HK-2 (cell line): Measurements from ENCODE around the gene NGDN.
A peak's percentile ranks its signal among the peaks of the same experiment; 100 is the strongest.
"Not testable (repeated sequence)": the region's sequence is repeated elsewhere in the genome, so short reads cannot be mapped to it uniquely, and the experiment has no call there.

Source experiments
- DNase-seq: peaks from one replicate; pipeline ENCODE4 v3.0.0-alpha.2; 2018; ENCODE audit not compliant: unreplicated experiment

The NGDN gene, protein sequence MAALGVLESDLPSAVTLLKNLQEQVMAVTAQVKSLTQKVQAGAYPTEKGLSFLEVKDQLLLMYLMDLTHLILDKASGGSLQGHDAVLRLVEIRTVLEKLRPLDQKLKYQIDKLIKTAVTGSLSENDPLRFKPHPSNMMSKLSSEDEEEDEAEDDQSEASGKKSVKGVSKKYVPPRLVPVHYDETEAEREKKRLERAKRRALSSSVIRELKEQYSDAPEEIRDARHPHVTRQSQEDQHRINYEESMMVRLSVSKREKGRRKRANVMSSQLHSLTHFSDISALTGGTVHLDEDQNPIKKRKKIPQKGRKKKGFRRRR

DNA sequence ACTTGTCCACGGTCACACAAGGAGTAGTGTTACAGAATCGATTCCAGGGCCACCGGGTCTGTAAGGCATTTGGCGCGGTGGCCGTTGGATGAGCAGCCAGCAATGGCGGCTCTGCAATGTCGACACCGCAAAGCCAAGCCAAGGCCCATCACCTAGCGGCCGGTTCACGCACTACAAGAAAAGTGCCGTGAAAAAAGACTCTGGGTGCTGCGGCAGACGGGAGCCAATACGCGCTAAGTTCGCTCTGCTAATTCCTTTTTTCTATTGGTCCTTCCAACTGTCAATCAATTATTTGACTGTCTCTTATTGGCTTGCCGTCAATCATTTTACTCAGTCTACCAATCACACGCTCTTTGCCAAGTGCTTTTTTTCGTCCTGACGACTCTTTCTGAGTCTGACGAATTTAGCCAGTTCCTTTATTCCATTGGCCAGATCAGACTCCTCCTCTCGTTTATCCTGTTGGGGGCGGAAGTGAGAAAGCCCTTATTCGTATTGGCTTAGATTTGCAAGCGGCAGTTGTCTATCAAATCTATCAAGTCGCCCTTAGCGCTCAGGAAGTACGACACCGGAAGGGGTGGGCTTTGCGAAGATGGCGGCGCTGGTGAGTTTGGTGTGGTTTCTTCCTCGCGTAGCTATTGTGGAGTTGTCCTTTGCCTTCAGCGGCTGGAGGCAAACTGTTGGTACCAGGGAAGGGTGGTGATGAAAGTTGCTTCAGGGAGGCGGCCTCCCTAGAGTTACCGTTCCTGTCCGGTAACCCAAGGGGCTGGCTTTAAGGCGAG lies at the start of gene NGDN:
Gene NGDN, plus strand, starts transcription at position 577 of the 779 bp plus-strand sequence. Its CDS starts 13 bp downstream, at position 590.
- peak; percentile 92 for DNase-seq

DNA sequence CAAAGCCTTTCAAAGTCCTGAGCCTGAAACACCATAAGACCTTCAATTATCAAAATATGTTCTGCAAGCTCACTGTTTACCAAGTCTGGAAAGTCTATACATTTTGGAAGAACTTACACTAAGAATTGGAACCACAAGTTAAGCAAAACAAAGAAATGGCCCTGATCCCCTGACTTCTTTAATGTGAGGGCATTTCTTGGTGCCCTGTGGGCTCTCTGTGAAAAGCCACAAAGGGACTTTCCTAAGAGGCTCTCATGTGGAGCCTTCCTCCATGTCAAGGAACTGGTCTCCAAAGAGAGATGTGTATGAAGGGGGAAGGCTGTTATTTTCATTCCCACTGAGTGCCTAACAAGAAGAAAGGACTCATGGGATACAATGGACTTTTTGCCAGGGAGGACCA lies 47.9 kb upstream of the NGDN start:
- no peak for DNase-seq

DNA sequence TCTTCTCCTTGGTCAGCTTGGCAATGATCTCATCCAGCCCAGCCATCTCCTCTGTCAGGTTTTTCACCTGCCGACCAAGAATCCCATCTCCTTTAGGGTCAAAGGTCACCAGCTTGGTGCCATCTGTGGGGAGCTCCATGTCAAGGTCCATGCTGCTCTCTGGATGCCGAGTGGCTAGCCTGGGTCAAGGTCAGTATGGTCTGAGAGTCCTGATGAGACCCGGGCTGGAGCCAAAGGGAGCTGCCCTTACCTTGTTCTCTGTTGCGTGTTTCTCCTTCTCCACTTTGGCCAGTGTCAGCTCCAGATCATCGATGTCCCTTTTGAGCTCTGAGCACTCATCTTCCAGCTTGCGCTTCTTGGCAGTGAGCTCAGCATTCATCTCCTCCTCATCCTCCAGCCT lies 45.8 kb upstream of the NGDN start:
- DNase-seq = no peak

DNA sequence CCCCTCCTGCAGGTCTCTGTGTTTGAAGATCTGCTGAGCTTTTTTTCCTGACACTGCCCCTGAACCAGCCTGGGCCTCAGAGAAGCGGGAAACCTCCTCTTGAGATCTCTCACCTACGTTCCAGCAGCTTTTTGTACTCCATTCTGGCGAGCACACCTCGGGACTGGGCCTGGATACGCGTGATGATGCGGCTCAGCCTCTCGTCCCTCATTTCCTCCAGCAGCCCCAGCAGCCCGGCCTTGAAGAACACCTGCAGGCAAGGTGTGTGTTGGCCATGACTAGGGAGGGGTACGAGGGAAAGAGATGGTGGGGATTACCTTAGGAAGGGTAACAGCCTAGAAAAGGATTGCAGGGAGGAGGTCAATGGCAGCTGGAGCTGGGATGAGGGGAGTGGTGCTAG lies 44.3 kb upstream of the NGDN start:
- no peak for DNase-seq

DNA sequence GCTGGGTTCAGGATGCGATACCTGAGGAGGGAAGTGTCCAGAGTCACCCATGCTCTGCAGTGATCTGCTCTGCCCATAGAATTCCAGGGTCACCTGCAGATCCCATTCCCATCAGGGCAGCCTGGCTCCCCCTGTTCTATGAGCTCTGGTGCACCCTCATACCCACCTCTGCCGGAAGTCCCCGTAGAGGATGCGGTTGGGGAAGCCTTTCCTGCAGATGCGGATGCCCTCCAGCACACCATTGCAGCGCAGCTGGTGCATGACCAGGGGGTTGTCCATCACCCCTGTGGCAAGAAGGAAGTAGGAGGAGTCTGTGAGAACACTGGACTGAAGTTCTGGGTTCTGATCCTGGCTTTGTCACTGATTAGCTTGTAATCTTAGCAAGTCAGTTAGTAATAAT lies 43.7 kb upstream of the NGDN start:
- not testable (repeated sequence) for DNase-seq

DNA sequence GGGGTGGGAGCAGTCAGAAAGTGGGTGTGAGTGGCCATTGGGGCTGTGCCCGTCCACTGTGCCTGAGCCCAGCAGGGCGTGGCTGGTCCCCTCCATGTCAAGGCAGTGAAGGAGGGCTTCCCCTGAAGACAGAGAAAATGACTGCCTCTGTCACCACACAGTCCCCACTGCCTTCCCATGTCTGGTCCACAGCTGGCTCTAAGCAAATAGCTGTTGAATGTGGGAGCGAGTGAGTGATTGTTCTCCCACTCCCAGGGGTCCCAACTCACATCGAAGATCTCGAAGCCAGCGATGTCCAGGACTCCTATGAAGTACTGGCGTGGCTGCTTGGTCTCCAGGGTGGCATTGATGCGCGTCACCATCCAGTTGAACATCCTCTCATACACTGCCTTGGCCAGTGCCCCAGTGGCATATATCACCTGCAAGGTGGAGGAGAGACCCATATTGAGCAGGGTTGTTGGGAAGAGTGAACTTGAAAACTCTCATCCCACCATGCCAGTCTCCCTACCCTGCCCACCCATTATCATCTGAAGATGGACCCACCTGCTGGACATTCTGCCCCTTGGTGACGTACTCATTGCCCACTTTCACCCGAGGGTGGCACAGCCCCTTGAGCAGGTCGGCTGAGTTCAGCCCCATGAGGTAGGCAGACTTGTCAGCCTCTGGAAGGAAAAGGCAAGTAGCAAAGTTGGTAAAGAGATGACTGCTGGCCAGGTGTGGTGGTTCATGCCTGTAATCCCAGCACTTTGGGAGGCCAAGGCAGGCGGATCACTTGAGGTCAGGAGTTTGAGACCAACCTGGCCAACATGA lies 40.6 kb upstream of the NGDN start:
- DNase-seq = no peak

DNA sequence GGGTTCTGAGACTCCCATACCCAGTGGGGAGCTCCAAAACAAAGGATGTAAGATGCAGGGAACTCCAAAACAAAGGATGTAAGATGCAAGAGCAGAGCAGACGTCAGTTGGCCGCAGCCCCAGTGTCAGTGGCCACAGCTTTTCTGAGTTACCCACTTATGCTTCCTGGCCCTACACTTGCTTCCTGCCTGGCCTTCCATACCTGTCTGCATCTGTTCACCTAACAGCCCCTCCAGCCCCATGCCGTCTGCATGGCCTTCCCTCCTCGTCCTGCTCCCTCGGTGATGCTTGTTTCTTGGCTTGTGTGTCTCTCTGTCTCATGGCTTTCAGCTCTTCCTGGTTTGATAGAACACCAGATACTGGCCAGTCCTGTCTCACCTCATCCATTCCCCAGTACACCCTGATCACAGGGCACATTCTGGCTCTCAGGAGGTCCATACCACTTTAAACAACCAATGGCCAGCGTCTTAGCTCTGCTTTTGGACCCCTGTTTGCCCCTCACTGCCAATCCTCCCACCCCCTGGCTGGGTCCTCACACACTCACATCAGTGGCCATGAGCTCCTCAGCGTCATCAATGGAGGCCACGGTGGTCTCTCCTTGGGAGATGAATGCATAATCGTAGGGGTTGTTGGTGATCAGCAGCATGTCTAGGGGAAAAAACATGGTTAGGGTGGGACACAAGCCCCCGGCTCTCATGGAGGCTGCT lies 39.3 kb upstream of the NGDN start:
- no peak for DNase-seq

DNA sequence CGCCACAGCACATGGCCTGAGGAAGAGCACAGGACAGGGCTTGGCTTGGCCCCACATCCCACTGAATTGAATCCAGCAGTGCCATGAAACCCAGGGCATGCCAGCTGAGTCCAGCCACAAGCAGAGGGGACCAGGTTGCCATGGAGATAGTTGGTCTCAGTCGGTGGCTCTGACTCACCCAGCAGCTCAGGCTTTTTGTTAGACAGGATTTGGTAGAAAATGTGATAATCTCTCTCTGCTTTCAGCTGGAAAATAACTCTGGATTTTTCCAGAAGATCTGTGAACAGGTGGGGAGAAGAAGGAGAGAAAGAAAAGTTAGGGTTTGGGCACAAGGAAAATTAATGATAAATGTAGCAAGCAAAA lies 38.8 kb upstream of the NGDN start:
- DNase-seq = peak; percentile 16

DNA sequence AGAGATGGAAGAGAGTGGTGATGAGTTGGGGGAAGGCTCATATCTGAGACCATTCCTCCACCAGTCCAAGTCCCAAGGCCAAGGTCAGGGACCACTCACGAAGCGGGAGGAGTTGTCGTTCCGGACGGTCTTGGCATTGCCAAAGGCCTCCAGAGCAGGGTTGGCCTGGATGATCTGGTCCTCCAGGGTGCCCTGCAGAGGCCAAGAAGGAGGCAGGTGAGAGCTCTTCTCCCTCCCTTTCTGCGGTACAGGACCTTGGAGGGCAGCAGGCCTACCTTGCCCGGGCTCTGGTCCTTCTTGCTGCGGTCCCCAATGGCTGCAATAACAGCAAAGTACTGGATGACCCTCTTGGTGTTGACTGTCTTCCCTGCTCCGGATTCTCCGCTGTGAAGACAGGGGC lies 38.0 kb upstream of the NGDN start:
- no peak for DNase-seq

DNA sequence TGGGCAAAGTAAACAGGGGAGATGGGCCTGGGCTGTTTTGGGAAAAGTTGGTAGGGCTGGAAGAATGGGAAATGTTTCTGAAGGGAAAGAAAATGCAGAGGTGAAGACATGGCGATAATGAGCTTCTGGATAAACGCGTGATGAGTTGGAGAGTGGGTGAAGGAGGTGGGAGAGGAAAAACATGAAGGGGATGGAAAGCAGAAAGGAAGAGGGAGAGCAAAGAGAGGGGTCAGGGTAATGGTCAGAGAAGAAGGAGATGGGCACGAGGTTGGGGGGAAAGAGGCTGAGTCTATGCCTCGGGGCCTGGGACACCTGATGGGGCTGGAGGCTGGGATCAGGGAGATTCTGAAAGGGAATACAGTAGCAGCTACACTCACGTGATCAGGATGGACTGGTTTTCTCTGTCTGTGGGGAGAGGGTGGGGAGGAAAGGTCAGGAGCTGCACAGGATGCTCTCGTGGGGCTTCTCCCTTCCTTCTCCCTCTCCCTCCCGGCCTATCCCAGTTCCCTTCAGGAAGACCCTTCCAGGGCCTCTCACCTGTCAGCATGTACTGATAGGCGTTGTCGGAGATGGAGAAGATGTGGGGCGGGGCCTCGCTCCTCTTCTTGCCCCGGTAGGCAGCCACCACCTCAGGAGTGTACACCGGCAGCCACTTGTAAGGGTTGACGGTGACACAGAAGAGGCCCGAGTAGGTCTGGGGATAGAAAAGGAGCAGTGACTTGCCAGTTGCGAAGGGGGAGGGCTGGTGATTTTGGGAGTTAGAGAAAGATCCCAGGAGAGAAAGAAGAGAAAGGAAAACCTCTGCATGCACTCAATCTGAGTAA lies 37.2 kb upstream of the NGDN start:
- no peak for DNase-seq

DNA sequence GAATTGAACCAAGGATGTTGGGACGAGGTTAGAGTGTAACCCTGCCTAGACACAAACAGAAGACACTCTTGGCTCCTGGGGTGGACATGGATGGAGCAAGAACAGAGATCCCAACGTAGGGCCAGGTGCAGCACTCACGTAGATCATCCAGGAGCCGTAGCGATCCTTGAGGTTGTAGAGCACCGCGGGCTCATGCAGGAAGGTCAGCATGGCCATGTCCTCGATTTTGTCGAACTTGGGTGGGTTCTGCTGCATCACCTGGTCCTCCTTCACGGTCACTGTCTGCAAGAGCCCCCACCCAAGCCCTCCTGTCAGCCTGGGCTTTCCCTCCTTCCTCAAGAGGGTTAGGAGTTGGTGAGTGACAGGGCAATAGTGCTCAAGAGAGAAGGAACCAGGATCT lies 36.6 kb upstream of the NGDN start:
- no peak for DNase-seq

DNA sequence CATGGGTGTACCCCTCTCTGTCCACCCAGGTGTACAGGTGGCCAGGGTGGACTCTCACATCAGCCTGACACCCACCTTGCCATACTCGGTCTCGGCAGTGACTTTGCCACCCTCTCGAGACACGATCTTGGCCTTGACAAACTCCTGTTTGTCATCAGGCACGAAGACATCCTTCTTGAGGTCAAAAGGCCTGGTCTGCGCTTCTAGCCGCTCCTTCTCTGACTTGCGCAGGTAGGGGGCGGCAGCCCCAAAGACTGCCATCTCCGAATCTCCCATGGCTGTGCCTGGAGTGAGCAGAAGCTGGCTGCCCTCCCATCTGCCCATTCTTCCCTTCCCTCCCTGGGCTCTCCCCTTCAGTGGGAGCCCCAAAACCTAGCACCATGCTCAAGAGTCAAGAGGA lies 36.0 kb upstream of the NGDN start:
- DNase-seq = no peak

DNA sequence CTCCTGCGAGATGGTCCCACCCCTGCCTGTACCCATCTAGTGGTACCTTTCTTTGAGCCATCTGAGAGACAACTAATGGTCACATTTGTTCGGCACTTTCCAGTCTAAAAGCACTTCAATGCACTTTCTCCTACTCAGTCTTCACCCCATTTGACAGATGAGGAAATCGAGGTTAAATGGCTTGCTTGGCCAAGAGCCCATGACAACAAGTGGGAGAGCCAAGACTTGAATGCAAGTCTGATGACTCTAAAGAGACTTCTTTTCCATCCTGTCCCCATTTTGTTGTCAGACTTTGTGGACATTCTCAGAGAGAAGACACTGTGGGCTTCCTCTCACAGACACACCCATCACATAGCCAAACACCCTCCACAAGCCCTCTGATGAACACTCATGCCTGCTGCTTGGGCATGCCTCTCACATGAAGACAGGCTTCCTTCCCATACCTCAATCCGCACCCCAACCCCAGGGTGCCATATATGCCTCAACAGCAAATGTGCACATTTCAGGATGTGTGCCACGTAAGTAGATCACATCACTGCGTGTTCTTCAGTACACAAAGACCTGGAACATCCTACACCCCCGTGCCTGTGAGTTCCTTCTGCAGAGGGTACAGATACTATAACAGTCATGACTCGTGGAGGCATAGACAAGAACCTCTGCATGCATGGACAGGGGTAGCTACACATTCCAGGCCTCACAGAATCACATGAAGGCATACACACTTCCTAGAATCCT lies 34.8 kb upstream of the NGDN start:
- DNase-seq = no peak

DNA sequence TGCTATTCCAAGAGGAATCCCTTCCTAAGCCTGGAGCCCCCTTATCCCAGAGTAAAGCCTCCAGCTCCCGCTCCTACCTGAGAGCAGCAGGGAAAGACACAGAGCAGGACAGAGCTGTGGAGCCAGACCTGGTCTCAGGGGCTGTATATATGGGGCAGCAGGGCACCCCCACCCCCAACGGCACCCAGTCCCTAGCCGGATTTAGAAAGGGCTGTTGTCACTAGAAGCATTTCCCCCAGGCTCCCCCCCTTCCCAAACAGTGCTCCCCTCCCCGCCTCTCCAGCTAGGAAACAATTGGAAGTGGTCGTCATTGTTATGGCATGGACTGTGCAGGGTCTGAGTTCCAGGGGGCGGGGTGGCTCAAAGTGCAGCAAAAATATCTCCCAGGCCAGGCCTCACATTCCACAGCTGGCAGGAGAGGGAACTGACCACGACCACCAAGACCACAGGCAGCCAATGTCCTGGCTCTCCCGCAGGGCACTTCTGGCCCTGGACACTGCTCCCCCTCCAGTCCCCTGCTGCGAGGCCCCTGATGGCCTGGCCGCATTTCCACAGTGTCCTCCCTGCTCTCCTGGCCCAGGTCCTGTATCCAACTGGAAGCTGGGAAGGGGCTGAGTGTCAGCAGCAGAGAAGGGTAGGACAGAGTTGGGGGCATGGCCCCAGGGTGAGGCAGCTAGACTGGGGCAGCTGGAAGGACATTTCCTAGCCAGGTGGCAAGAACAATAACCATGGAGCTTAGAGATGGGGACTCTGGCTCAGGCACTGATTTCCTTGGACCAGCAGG lies 33.8 kb upstream of the NGDN start, which contains the start of gene MYH7:
Gene MYH7, minus strand, starts transcription at position 118 of the 784 bp plus-strand sequence. CDS start 1,928 bp downstream, outside the sequence.
- no peak for DNase-seq

DNA sequence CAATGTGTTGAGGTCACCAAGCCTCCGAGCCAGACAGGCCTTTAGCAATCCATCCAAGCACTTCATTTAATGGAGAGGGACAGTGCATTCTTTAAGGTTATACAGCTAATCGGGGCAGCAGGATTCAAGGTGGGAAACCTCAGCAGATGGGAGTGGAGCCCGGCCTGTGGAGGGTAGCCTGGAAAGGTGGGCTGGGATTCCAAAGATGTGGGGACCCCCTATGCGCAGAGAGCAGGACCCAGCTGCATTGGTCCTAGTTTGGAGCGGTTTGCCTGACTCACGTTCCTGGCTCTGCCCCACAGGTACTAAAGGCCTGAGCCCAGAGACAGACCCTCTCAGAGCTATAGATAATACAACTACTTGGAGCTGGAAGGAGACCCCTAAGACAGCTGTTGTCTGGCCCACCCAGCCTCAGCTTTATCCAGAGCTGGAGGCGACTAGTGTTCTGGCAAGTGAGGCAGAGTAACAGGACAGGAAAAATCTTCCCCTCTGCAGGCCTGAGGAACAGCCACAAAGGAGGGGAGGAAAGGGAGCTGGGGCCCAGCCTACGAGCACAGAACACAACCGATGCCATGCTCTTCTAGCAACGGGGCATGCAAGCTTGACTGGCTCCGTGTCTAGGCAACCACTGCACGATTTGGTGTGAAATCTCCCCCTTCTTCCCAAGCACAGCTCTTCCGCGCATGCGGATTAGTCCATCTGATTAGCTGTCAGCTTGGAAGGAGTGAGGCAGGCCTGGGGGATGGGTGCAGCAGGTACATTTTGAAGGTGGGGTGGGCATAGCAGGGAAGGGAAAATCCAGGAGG lies 33.0 kb upstream of the NGDN start:
- DNase-seq = no peak

DNA sequence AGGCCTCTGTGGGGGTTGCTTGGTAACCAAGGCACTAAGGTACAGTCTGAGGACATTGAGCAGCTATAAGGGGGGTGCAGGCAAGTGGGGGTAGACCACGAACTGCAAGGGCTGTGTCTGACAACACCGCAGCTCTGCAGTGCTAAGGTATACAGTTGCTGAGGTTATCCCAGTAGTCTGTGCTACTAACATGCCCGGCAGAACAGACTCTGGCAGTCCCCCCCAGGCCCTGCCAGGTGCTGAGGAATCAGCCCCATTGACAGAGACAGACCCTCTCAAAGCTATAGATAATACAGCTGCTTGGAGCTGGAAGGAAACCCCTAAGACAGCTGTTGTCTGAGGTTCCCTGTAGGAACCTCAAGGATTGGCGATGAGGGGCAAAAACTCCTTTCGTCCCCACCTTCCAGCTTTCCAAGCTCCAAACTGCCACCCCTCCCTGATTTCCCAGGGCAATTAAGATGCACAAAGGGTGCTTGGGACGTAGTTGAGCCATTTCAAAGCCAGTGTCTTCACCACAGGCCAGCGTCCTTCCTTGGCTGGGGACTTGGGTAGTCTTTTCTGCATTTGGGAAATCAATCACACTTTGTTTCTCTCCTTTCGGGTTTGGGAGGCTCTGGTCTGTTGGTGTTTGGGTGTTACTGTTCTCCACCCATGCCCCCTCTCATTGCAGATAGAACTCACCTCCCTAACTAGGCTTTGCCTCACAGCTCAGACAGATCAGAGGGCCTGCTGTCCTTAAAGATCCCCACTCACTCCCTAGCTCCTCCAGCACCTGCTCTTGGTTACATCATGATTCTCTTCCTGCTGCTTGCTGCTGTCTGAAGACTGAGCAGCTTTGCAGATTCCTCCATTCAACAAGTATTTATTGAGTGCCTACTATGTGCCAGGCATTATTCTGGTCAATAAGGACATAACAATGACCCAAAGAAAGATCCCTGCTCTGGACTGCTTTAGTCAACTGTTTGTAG lies 32.1 kb upstream of the NGDN start:
- no peak for DNase-seq
